C4-2B (cell line): ENCODE results near the gene FBL.

Experiments
- CTCF ChIP-seq: fragments of 450-650 bp; conservative IDR thresholded peaks from 2 replicates; pipeline ENCODE4 v1.5.1; 2017; ENCODE audit warnings: mild to moderate bottlenecking
- ZFX ChIP-seq: fragments of 450-650 bp; IDR thresholded peaks from 2 replicates; pipeline ENCODE4 v1.6.1; 2017

GRCh38 chr19:39850892-39851291 lies 4.7 kb upstream of the FBL start:
- TF ChIP-seq CTCF (no peak), ZFX (no peak)
